ENCODE results near the gene GAB2.
A peak's percentile ranks its signal among the peaks of the same experiment; 100 is the strongest.

Gene GAB2

DNA sequence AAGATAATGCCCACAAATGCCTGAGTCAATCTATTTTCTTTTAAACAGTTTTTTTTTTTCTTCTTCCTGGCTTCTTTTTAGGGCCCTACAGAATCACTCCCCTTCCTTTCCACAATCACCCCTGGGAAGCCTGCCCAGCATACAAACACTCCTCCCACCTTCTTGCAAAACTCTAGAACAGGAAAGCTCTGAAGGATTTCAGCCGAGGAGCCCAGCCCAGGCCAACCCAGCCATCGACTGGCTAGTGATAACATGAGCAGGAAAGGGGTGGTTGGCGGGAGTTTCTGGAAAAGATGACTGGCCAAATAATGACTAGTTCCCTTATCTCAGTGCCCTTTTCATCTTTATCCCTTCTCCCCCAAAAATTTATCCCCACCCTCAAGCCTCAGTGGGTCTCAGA lies 160.7 kb downstream of the GAB2 start:
- no peak for TF ChIP-seq CTCF (IDR thresholded peaks at IDR 0.05)
- peak overlapping the region; percentile 54 to 83 for H3K27ac ChIP-seq
- peak; percentile 89 for DNase-seq (ENCODE audit: low spot score)
- peak overlapping the region; percentile 6 for H3K4me3 ChIP-seq

- peak overlapping the region in 1 of 2 donors; percentile 83 for H3K27ac ChIP-seq
- H3K4me3 ChIP-seq = no peak overlapping the region
- no peak for TF ChIP-seq CTCF (IDR thresholded peaks at IDR 0.05)
- DNase-seq (ENCODE audit: low spot score) = no peak
Observed at GRCh38 chr11:78255919-78256318, 161.7 kb downstream of the GAB2 start.

GRCh38 chr11:78254268-78254667 lies 163.4 kb downstream of the GAB2 start:
- TF ChIP-seq CTCF (IDR thresholded peaks at IDR 0.05) = no peak
- no peak overlapping the region for H3K27ac ChIP-seq
- H3K4me3 ChIP-seq = no peak overlapping the region
- no peak for DNase-seq (ENCODE audit: low spot score)

DNA sequence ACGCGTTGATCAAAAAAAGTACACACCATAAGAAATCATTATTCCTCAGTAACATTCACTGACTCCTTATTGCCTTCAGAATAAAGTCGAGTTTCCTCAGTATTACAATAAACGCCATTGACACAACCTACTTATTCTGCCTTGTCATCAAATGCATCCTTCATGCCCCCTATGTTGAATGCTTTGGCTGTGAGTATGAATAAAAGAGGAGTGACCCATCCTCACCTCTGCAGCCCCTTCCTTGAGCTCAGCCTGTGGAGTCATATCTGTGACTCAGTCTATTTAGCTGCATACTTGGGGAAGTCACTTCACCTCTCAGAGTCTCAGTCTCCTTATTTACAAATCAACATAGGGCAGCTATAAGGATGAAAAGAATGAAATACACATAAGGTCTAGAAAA lies 163.8 kb downstream of the GAB2 start:
- DNase-seq (ENCODE audit: low spot score) = no peak
- H3K4me3 ChIP-seq = no peak overlapping the region
- H3K27ac ChIP-seq = no peak overlapping the region
- no peak for TF ChIP-seq CTCF (IDR thresholded peaks at IDR 0.05)

DNA sequence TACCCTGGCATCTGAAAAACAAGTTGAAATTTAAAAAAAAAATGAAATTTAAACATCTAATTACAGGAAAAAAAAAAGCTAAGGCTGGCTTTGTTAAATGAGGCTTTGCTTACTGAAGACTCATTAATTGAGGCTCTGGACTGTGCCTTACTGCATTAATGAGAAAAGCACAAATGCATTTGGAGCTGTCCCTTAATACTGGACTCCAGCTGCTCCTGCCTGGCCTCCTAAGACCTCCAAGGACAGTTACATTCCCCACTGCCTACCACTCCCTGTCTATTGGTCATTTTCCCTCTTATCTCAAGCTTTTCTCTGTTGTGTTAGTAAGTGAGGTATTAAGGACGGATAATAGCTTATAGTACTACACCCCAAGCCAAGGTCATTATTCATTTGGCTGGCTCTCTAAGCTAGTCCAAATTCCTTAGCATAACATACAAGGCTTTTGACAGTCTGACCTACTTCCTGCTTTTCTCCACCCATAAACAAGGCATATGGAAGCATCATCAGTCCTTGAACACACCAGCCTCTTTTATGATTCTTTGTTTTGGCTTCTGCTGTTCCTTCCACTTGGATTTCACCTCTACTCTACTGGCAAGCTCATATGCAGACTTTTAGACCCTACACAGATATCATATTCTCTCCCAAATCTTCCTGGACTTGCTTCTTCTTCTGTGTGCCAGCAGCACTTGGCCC lies 166.4 kb downstream of the GAB2 start:
- no peak for DNase-seq (ENCODE audit: low spot score)
- TF ChIP-seq CTCF (IDR thresholded peaks at IDR 0.05) = no peak
- Histone ChIP-seq H3K4me3 (no peak overlapping the region), H3K27ac (peak overlapping the region in 1 of 2 donors; percentile 56)

- H3K4me3 ChIP-seq = no peak overlapping the region
- no peak for TF ChIP-seq CTCF (IDR thresholded peaks at IDR 0.05)
- peak overlapping the region in 1 of 2 donors; percentile 26 for H3K27ac ChIP-seq
- no peak for DNase-seq (ENCODE audit: low spot score)
Observed at GRCh38 chr11:78250099-78250498, 167.5 kb downstream of the GAB2 start.

- H3K4me3 ChIP-seq = no peak overlapping the region
- no peak for TF ChIP-seq CTCF (IDR thresholded peaks at IDR 0.05)
- H3K27ac ChIP-seq = no peak overlapping the region
- DNase-seq (ENCODE audit: low spot score) = no peak
Observed at GRCh38 chr11:78248903-78249302, 168.7 kb downstream of the GAB2 start.

Data from coronary artery (tissue), 2 donors.